ENCODE results near the gene HOXC12. TPM values are rescaled to one million over a fixed set of nuclear protein-coding genes. Genes with fewer than 3 reads are reported as not detected.

Gene HOXC12
- total RNA-seq, 1 donor: not detected

- H3K4me3 ChIP-seq (ENCODE audit: low read depth, low read length): no peak overlapping the region
- DNase-seq (ENCODE audit: low read depth): no peak
- no peak for TF ChIP-seq CTCF (IDR thresholded peaks at IDR 0.05; ENCODE audit: insufficient read depth, low read length)
Measured at GRCh38 chr12:53937099-53937498, 17.6 kb upstream of the HOXC12 start.

GRCh38 chr12:53937596-53938325, 16.9 kb upstream of the HOXC12 start:
- no peak for TF ChIP-seq CTCF (IDR thresholded peaks at IDR 0.05; ENCODE audit: insufficient read depth, low read length)
- DNase-seq (ENCODE audit: low read depth): no peak
- H3K4me3 ChIP-seq (ENCODE audit: low read depth, low read length): no peak overlapping the region

GRCh38 chr12:53938326-53939140, 16.2 kb upstream of the HOXC12 start, which contains the start of gene HOXC13:
HOXC13 (plus strand) TSS chr12:53938831; CDS start chr12:53938907, 76 bp downstream.
- TF ChIP-seq CTCF (IDR thresholded peaks at IDR 0.05; ENCODE audit: insufficient read depth, low read length): no peak
- H3K4me3 ChIP-seq (ENCODE audit: low read depth, low read length): no peak within 1 kb of the TSS
- DNase-seq (ENCODE audit: low read depth): peak; percentile 15

GRCh38 chr12:53939141-53940108, 15.3 kb upstream of the HOXC12 start:
- TF ChIP-seq CTCF (IDR thresholded peaks at IDR 0.05; ENCODE audit: insufficient read depth, low read length): no peak

GRCh38 chr12:53940443-53941014, 14.2 kb upstream of the HOXC12 start:
- no peak for DNase-seq (ENCODE audit: low read depth)
- no peak overlapping the region for H3K4me3 ChIP-seq (ENCODE audit: low read depth, low read length)
- no peak for TF ChIP-seq CTCF (IDR thresholded peaks at IDR 0.05; ENCODE audit: insufficient read depth, low read length)

More at GRCh38 chr12:53939141-53940108, 15.3 kb upstream of the HOXC12 start:
- peak; percentile 31 for DNase-seq (ENCODE audit: low read depth)
- H3K4me3 ChIP-seq (ENCODE audit: low read depth, low read length): no peak overlapping the region

GRCh38 chr12:53941187-53941586, 13.5 kb upstream of the HOXC12 start:
- TF ChIP-seq CTCF (IDR thresholded peaks at IDR 0.05; ENCODE audit: insufficient read depth, low read length): no peak
- DNase-seq (ENCODE audit: low read depth): no peak
- H3K4me3 ChIP-seq (ENCODE audit: low read depth, low read length): no peak overlapping the region
